ENCODE data around the gene SHQ1. TPM values are rescaled to one million over a fixed set of nuclear protein-coding genes. Genes with fewer than 3 reads are reported as not detected.
"Not testable (repeated sequence)": the region's sequence is repeated elsewhere in the genome, so short reads cannot be mapped to it uniquely, and the experiment has no call there.

The SHQ1 gene
- polyA plus RNA-seq, 3 donors = 24.3 to 26.9 (median 25.3) TPM

- DNase-seq (ENCODE audit: low read depth in 3 of 3, low spot score in 2 of 3) = no peak
These were observed 93.7 kb downstream of the SHQ1 start for GRCh38 chr3:72754582-72754981.

GRCh38 chr3:72753495-72753894, 94.8 kb downstream of the SHQ1 start:
- no peak for DNase-seq (ENCODE audit: low read depth in 3 of 3, low spot score in 2 of 3)

GRCh38 chr3:72750405-72750965, 97.8 kb downstream of the SHQ1 start:
- no peak for DNase-seq (ENCODE audit: low read depth in 3 of 3, low spot score in 2 of 3)

- no peak for DNase-seq (ENCODE audit: low read depth in 3 of 3, low spot score in 2 of 3)
These were observed 99.6 kb downstream of the SHQ1 start for GRCh38 chr3:72748659-72749058.

GRCh38 chr3:72746430-72747411, 101.5 kb downstream of the SHQ1 start:
- no peak for DNase-seq (ENCODE audit: low read depth in 3 of 3, low spot score in 2 of 3)

GRCh38 chr3:72745146-72745999, 102.9 kb downstream of the SHQ1 start:
- DNase-seq (ENCODE audit: low read depth in 3 of 3, low spot score in 2 of 3) = no peak

GRCh38 chr3:72744330-72744729, 103.9 kb downstream of the SHQ1 start:
- no peak for DNase-seq (ENCODE audit: low read depth in 3 of 3, low spot score in 2 of 3)

- no peak for DNase-seq (ENCODE audit: low read depth in 3 of 3, low spot score in 2 of 3)
These were observed 108.4 kb downstream of the SHQ1 start for GRCh38 chr3:72739531-72740466.

- no peak for DNase-seq (ENCODE audit: low read depth in 3 of 3, low spot score in 2 of 3)
These were observed 109.3 kb downstream of the SHQ1 start for GRCh38 chr3:72738752-72739530.

GRCh38 chr3:72735072-72735471, 113.2 kb downstream of the SHQ1 start:
- DNase-seq (ENCODE audit: low read depth in 3 of 3, low spot score in 2 of 3) = not testable (repeated sequence)

GRCh38 chr3:72733676-72734075, 114.6 kb downstream of the SHQ1 start:
- no peak for DNase-seq (ENCODE audit: low read depth in 3 of 3, low spot score in 2 of 3)

- DNase-seq (ENCODE audit: low read depth in 3 of 3, low spot score in 2 of 3) = not testable (repeated sequence)
These were observed 115.4 kb downstream of the SHQ1 start for GRCh38 chr3:72732666-72733345.

GRCh38 chr3:72728958-72729467, 119.2 kb downstream of the SHQ1 start:
- no peak for DNase-seq (ENCODE audit: low read depth in 3 of 3, low spot score in 2 of 3)

- no peak for DNase-seq (ENCODE audit: low read depth in 3 of 3, low spot score in 2 of 3)
These were observed 119.8 kb downstream of the SHQ1 start for GRCh38 chr3:72728329-72728889.

- DNase-seq (ENCODE audit: low read depth in 3 of 3, low spot score in 2 of 3) = no peak
These were observed 120.5 kb downstream of the SHQ1 start for GRCh38 chr3:72727726-72728125.

- no peak for DNase-seq (ENCODE audit: low read depth in 3 of 3, low spot score in 2 of 3)
These were observed 121.1 kb downstream of the SHQ1 start for GRCh38 chr3:72727172-72727571.

- no peak for DNase-seq (ENCODE audit: low read depth in 3 of 3, low spot score in 2 of 3)
These were observed 123.0 kb downstream of the SHQ1 start for GRCh38 chr3:72725229-72725628.

GRCh38 chr3:72724070-72724469, 124.2 kb downstream of the SHQ1 start:
- no peak for DNase-seq (ENCODE audit: low read depth in 3 of 3, low spot score in 2 of 3)
